HCT116 (cell line): ENCODE measurements around the gene GEMIN5. TPM values are rescaled to one million over a fixed set of nuclear protein-coding genes. Genes with fewer than 3 reads are reported as not detected.

Experiments used
- ATAC-seq: fragments of 200-7000 bp; cut with Tn5 transposase; 2 replicates; pipeline ENCODE4 v1.9.1; 2020; ENCODE audit warnings: mild to moderate bottlenecking, moderate library complexity
- BruUV-seq: library from RNA; stranded (reverse); fragments of 400-500 nt; replicated peaks from 2 replicates; lab custom pipeline; 2021; lab: Mats Ljungman, UMichigan
- CTCF ChIA-PET: fragments of 300-600 bp; sonication (Branson Sonifier 250); formaldehyde crosslinking; loops from one replicate; lab custom pipeline; 2021; ENCODE audit warnings: antibody characterized with exemption; lab: Charles Lee
- POLR2A ChIA-PET: fragments of 300-600, 350-600 bp; sonication (Branson Sonifier 250); formaldehyde crosslinking; loops from one replicate; lab custom pipeline; 2021; ENCODE audit warnings: antibody characterized with exemption; lab: Charles Lee
- RAD21 ChIA-PET, 2 experiments: fragments of 300-600 bp; sonication (Branson Sonifier 250); formaldehyde crosslinking; loops; one replicate each; lab custom pipeline; 2023; ENCODE audit warnings: low total read pairs in 2 of 2; ENCODE audit not compliant: uncharacterized antibody in 2 of 2, unreplicated experiment in 2 of 2, low non-redundant PET in 1 of 2; lab: Charles Lee
- DNase-seq: peaks from one replicate; pipeline ENCODE4 v3.0.0-alpha.2; 2010; ENCODE audit warnings: low read depth, low spot score
- H2AFZ ChIP-seq: fragments of 200-600 bp; shearing (Covaris generic), sonication (generic); 2 replicates; pipeline ENCODE4 v1.6.1; 2017; ENCODE audit warnings: low read depth, mixed run types, mixed read lengths, antibody characterized with exemption, low read length; ENCODE audit not compliant: poor library complexity, severe bottlenecking
- H3K27ac ChIP-seq: 2 replicates; pipeline ENCODE4 v1.5.1; 2012; ENCODE audit warnings: low read depth, low read length
- H3K27me3 ChIP-seq: fragments of 200-600 bp; sonication (generic); 2 replicates; pipeline ENCODE4 v1.6.1; 2016; ENCODE audit warnings: mixed run types, low read length, mixed read lengths; ENCODE audit not compliant: insufficient read depth
- H3K36me3 ChIP-seq, 2 experiments: fragments of 200-500 bp in 1 of 2; fragments of 200-600 bp in 1 of 2; sonication (Bioruptor generic) in 1 of 2; sonication (generic) in 1 of 2; 2 replicates each; pipeline versions ENCODE4 v1.5.1 to v1.6.1; 2014 to 2016; ENCODE audit warnings: low read length in 2 of 2, inconsistent platforms in 1 of 2, mixed read lengths in 1 of 2, mixed run types in 1 of 2; ENCODE audit not compliant: insufficient read depth in 2 of 2, control insufficient read depth in 1 of 2
- H3K4me1 ChIP-seq, 2 experiments: fragments of 200-600 bp in 1 of 2; sonication (generic) in 1 of 2; 2 replicates each; pipeline versions ENCODE4 v1.5.1 to v1.6.1; 2012 to 2017; ENCODE audit warnings: low read length in 2 of 2, inconsistent platforms in 1 of 2, mild to moderate bottlenecking in 1 of 2, mixed read lengths in 1 of 2, mixed run types in 1 of 2, moderate library complexity in 1 of 2; ENCODE audit not compliant: insufficient read depth in 2 of 2, control insufficient read depth in 1 of 2
- H3K4me2 ChIP-seq: fragments of 200-600 bp; sonication (generic); 2 replicates; pipeline ENCODE4 v1.6.1; 2017; ENCODE audit warnings: mixed run types, low read length, mixed read lengths
- H3K4me3 ChIP-seq, 2 experiments: fragments of 200-600 bp in 1 of 2; sonication (generic) in 1 of 2; replicated peaks in 1 of 2; 2 replicates each; pipeline ENCODE4 v1.5.1; 2011 to 2016; ENCODE audit warnings: low read length in 2 of 2, control low read depth in 1 of 2, low read depth in 1 of 2, mild to moderate bottlenecking in 1 of 2, mixed read lengths in 1 of 2, mixed run types in 1 of 2
- H3K79me2 ChIP-seq: fragments of 200-600 bp; sonication (generic); 2 replicates; pipeline ENCODE4 v1.6.1; 2017; ENCODE audit warnings: mild to moderate bottlenecking, mixed run types, low read length, moderate library complexity, mixed read lengths; ENCODE audit not compliant: insufficient read depth
- H3K9ac ChIP-seq: fragments of 200-600 bp; sonication (generic); 2 replicates; pipeline ENCODE4 v1.6.1; 2016; ENCODE audit warnings: low read length, mixed read lengths
- H3K9me2 ChIP-seq: fragments of 200-600 bp; sonication (generic), shearing (Covaris generic); 2 replicates; pipeline ENCODE4 v1.6.1; 2017; ENCODE audit warnings: mixed run types, mild to moderate bottlenecking, moderate library complexity; ENCODE audit not compliant: insufficient read depth
- H3K9me3 ChIP-seq, 2 experiments: fragments of 200-500 bp in 1 of 2; fragments of 200-600 bp in 1 of 2; sonication (Bioruptor generic) in 1 of 2; sonication (generic) in 1 of 2; 2 replicates each; pipeline ENCODE4 v1.6.1; 2014 to 2017; ENCODE audit warnings: low read length in 2 of 2, mixed read lengths in 2 of 2, inconsistent platforms in 1 of 2, low read depth in 1 of 2, mild to moderate bottlenecking in 1 of 2, mixed run types in 1 of 2, moderate library complexity in 1 of 2; ENCODE audit not compliant: control insufficient read depth in 1 of 2, insufficient read depth in 1 of 2
- H4K20me1 ChIP-seq: fragments of 200-600 bp; sonication (generic), shearing (Covaris generic); 2 replicates; pipeline ENCODE4 v1.6.1; 2017; ENCODE audit warnings: mixed run types, mild to moderate bottlenecking, moderate library complexity; ENCODE audit not compliant: insufficient read depth
- ATF3 ChIP-seq: IDR thresholded peaks from 2 replicates; pipeline ENCODE4 v1.6.1; 2012
- CBX3 ChIP-seq: IDR thresholded peaks from 2 replicates; pipeline ENCODE4 v1.6.1; 2012; ENCODE audit warnings: low read depth
- CEBPB ChIP-seq: IDR thresholded peaks from 2 replicates; pipeline ENCODE4 v1.6.1; 2012; ENCODE audit warnings: low read depth
- EGR1 ChIP-seq: IDR thresholded peaks from 2 replicates; pipeline ENCODE4 v1.6.1; 2012; ENCODE audit warnings: low read depth
- ELF1 ChIP-seq: IDR thresholded peaks from 2 replicates; pipeline ENCODE4 v1.6.1; 2012; ENCODE audit warnings: low read depth, borderline replicate concordance
- EZH2 ChIP-seq: fragments of 200-600 bp; sonication (generic); IDR thresholded peaks from 2 replicates; pipeline ENCODE4 v1.6.1; 2017; ENCODE audit warnings: antibody characterized with exemption, mixed run types
- EZH2phosphoT487 ChIP-seq: fragments of 200-600 bp; IDR thresholded peaks from 2 replicates; pipeline ENCODE4 v1.6.1; 2018; ENCODE audit warnings: antibody characterized with exemption, borderline replicate concordance
- FOSL1 ChIP-seq: IDR thresholded peaks from 2 replicates; pipeline ENCODE4 v1.6.1; 2012; ENCODE audit warnings: low read depth
- JUND ChIP-seq: IDR thresholded peaks from 2 replicates; pipeline ENCODE4 v1.6.1; 2012
- MAX ChIP-seq: IDR thresholded peaks from 2 replicates; pipeline ENCODE4 v1.6.1; 2012
- POLR2A ChIP-seq: IDR thresholded peaks from 2 replicates; pipeline ENCODE4 v1.7.0; 2011; ENCODE audit warnings: borderline replicate concordance; ENCODE audit not compliant: insufficient read depth, insufficient read length; ENCODE audit errors: extremely low read depth
- POLR2AphosphoS5 ChIP-seq: IDR thresholded peaks from 2 replicates; pipeline ENCODE4 v1.6.1; 2011; ENCODE audit warnings: mild to moderate bottlenecking, low read depth, low read length, moderate library complexity
- RAD21 ChIP-seq: IDR thresholded peaks from 2 replicates; pipeline ENCODE4 v1.6.1; 2012; ENCODE audit warnings: low read depth, mild to moderate bottlenecking
- SIN3A ChIP-seq: IDR thresholded peaks from 2 replicates; pipeline ENCODE4 v1.6.1; 2012; ENCODE audit warnings: low read depth
- SP1 ChIP-seq: IDR thresholded peaks from 2 replicates; pipeline ENCODE4 v1.6.1; 2012; ENCODE audit warnings: low read depth
- SRF ChIP-seq: IDR thresholded peaks from 2 replicates; pipeline ENCODE4 v1.6.1; 2012; ENCODE audit warnings: low read depth
- TCF7L2 ChIP-seq: IDR thresholded peaks from 2 replicates; pipeline ENCODE4 v1.7.0; 2011; ENCODE audit warnings: borderline replicate concordance, inconsistent platforms; ENCODE audit not compliant: insufficient read depth, insufficient read length; ENCODE audit errors: extremely low read depth
- YY1 ChIP-seq: IDR thresholded peaks from 2 replicates; pipeline ENCODE4 v1.6.1; 2011; ENCODE audit warnings: low read length, low read depth, moderate library complexity, mild to moderate bottlenecking; ENCODE audit not compliant: insufficient replicate concordance; ENCODE audit errors: extremely low read depth
- ZBTB33 ChIP-seq: IDR thresholded peaks from 2 replicates; pipeline ENCODE4 v1.6.1; 2011; ENCODE audit warnings: mild to moderate bottlenecking, low read length, moderate library complexity; ENCODE audit not compliant: insufficient replicate concordance; ENCODE audit errors: extremely low read depth
- ZFX ChIP-seq: fragments of 450-650 bp; IDR thresholded peaks from 2 replicates; pipeline ENCODE4 v1.6.1; 2017
- ZNF274 ChIP-seq: fragments of 200-500 bp; sonication (Bioruptor generic); IDR thresholded peaks from 2 replicates; pipeline ENCODE4 v1.6.1; 2014; ENCODE audit warnings: mild to moderate bottlenecking, low read depth, low read length, inconsistent platforms
- intact Hi-C: fragments of 100-400 bp; cut with micrococcal nuclease; formaldehyde crosslinking; loops from 2 replicates; pipeline ENCODE4 v1.10.0; 2022
- total RNA-seq: library from RNA; stranded (reverse); gene quantifications from one replicate; pipeline ENCODE4 v1.2.1, GENCODE V29; 2021; ENCODE audit not compliant: unreplicated experiment

GEMIN5 gene
- total RNA-seq, 1 experiment from 2014 or later = 35.9 TPM

GRCh38 chr5:154943527-154943926, 5.5 kb upstream of the GEMIN5 start (continued):
- TF ChIP-seq ZBTB33 = no peak
- TF ChIP-seq SP1 = no peak
- no peak for TF ChIP-seq EZH2
- no peak for TF ChIP-seq MAX
- TF ChIP-seq JUND = no peak

GRCh38 chr5:154940772-154941620, 3.0 kb upstream of the GEMIN5 start, which contains the start of gene MRPL22:
MRPL22 (plus strand) TSS chr5:154941073; CDS start chr5:154941111, 38 bp downstream.
- H3K79me2 ChIP-seq = peaks cover 67% of the 10 kb centered on the region
- ChIA-PET POLR2A (no interaction called here), CTCF (no interaction called here), RAD21 (no interaction called here)
- intact Hi-C loops = no loop called here
- H3K4me2 ChIP-seq = peak within 1 kb of the TSS; percentile 76
- H3K36me3 ChIP-seq = no peaks in the 10 kb centered on the region; a peak in 1 of 4 replicates
- TSS peak; percentile 72 for BruUV-seq
- H3K4me1 ChIP-seq = peaks cover 9 to 21% of the 10 kb centered on the region in 2 experiments
- H3K4me3 ChIP-seq = peak within 1 kb of the TSS; percentile 73 to 95
- H3K27me3 ChIP-seq = no peaks in the 10 kb centered on the region
- TF ChIP-seq YY1 (peak; percentile 97), ZFX (peak; percentile 53), RAD21 (no peak), POLR2AphosphoS5 (peak; percentile 91), EZH2phosphoT487 (no peak), CEBPB (no peak), ATF3 (no peak), MAX (peak; percentile 46; the same call in 1 of the 2 replicates), FOSL1 (no peak), CBX3 (0 out of 2 replicates have a peak, but pooled peaks have one; percentile 11), SRF (no peak), POLR2A (peak; percentile 90), ELF1 (no peak), ZBTB33 (peak; percentile 69), ZNF274 (no peak), SIN3A (peak; percentile 72; the same call in 1 of the 2 replicates), EGR1 (no peak), JUND (no peak), SP1 (no peak; the same call in 1 of the 2 replicates), TCF7L2 (no peak)
- TF ChIP-seq, all 23 proteins: peak for 8
- Histone ChIP-seq H4K20me1 (no peaks in the 10 kb centered on the region; the same call in 1 of the 2 replicates), H3K9ac (peak within 1 kb of the TSS; percentile 83), H2AFZ (peak within 1 kb of the TSS; percentile 24), H3K9me3 (no peaks in the 10 kb centered on the region), H3K9me2 (no peaks in the 10 kb centered on the region), H3K27ac (peak within 1 kb of the TSS; percentile 58)
- peak; percentile 58 for ATAC-seq
- DNase-seq = peak; percentile 87
